ENCODE results near the gene SPO11. TPM values are rescaled to one million over a fixed set of nuclear protein-coding genes. Genes with fewer than 3 reads are reported as not detected.

SPO11 gene
- total and polyA plus RNA-seq, 2 of the 8 experiments (the other 6 are each of a cell fraction or from before 2014, with no cell fraction given) = not detected

- H2BK5ac ChIP-seq (ENCODE audit: low read depth, low read length) = no peak overlapping the region
- H3K56ac ChIP-seq (replicated peaks; ENCODE audit: insufficient read length, low read depth, low read length) = no peak overlapping the region
- H3K79me2 ChIP-seq (ENCODE audit: control insufficient read depth in 1 of 2, insufficient read depth in 2 of 2, low read length in 2 of 2) = no peaks in the 10 kb centered on the region
- ChIA-PET CTCF (ENCODE audit: partially characterized antibody) (interaction anchor here (0.6 to 1.7 kb wide), 2 partner anchors 12 to 859 kb away, joined by 4 read pairs; no protein-coding TSS in a partner anchor), POLR2A (ENCODE audit: partially characterized antibody) (interaction anchor here (1.0 to 3.0 kb wide), 3 partner anchors 13 to 24 kb away, joined by 3 to 11 read pairs (median 3); no protein-coding TSS in a partner anchor)
- WGBS, 2 experiments (ENCODE audit: extremely low coverage in 1 of 2, insufficient coverage in 1 of 2, insufficient read length in 1 of 2, insufficient replicate concordance in 2 of 2, low coverage in 1 of 2, low lambda C conversion rate in 2 of 2, missing lambda C conversion rate in 1 of 2) = 92% methylated on average over 10 of the region's 10 CpGs; no CpG with 5 or more reads in 1 of the 2 experiments
- no peak overlapping the region for H2BK15ac ChIP-seq (ENCODE audit: low read length)
- no peak overlapping the region for H3K4ac ChIP-seq (replicated peaks; ENCODE audit: insufficient read length, low read depth, low read length)
- H3K14ac ChIP-seq (ENCODE audit: insufficient read length) = no peak overlapping the region
- H4K5ac ChIP-seq (ENCODE audit: insufficient read length, low read depth, low read length) = no peak overlapping the region
- H3K18ac ChIP-seq (ENCODE audit: extremely low read depth, low read length) = no peak overlapping the region
- peaks cover 0 to 10% (median 3%) of the 10 kb centered on the region in 4 experiments; a peak in 3 of 7 replicates for H3K4me1 ChIP-seq (replicated peaks in 1 of 4; ENCODE audit: control insufficient read depth in 3 of 4, insufficient read depth in 4 of 4, low read length in 3 of 4)
- no peak for FAIRE-seq
- H2AK5ac ChIP-seq (ENCODE audit: low read depth, low read length) = no peak overlapping the region
- no peak overlapping the region for H2BK12ac ChIP-seq (ENCODE audit: low read depth, low read length)
- no peak overlapping the region for H3K27ac ChIP-seq (ENCODE audit: low read depth, low read length)
- peaks cover 2% of the 10 kb centered on the region in 2 experiments for H4K20me1 ChIP-seq (replicated peaks in 1 of 2; ENCODE audit: control insufficient read depth in 1 of 2, insufficient read depth in 2 of 2, low read length in 2 of 2)
- no peak for DNase-seq (ENCODE audit: low read depth in 1 of 2, low spot score in 2 of 2)
- H3K9ac ChIP-seq (replicated peaks in 1 of 4; ENCODE audit: extremely low read depth in 1 of 4, low read depth in 3 of 4, low read length in 3 of 4) = no peak overlapping the region
- H2BK20ac ChIP-seq (ENCODE audit: low read length) = no peak overlapping the region
- no peaks in the 10 kb centered on the region for H3K27me3 ChIP-seq (replicated peaks in 1 of 4; ENCODE audit: control insufficient read depth in 3 of 4, extremely low read depth in 1 of 4, insufficient read depth in 3 of 4, low read length in 3 of 4)
- peaks cover 16 to 59% (median 47%) of the 10 kb centered on the region in 4 experiments; a peak in 6 of 8 replicates for H3K36me3 ChIP-seq (ENCODE audit: control insufficient read depth in 2 of 4, insufficient read depth in 4 of 4, low read length in 3 of 4)
- H3K79me1 ChIP-seq (ENCODE audit: low read depth, low read length) = peaks cover 3% of the 10 kb centered on the region; the same call in 1 of the 2 replicates
- no peak for TF ChIP-seq RBBP5 (IDR thresholded peaks at IDR 0.05; ENCODE audit: borderline replicate concordance, low read depth, low read length)
- no peak for TF ChIP-seq SAP30 (IDR thresholded peaks at IDR 0.05; ENCODE audit: insufficient read depth, insufficient replicate concordance, low read length)
- no peak for TF ChIP-seq TCF12 (IDR thresholded peaks at IDR 0.05; ENCODE audit: low read depth, low read length)
- TF ChIP-seq HDAC6 (IDR thresholded peaks at IDR 0.05; ENCODE audit: low read depth, low read length) = no peak
- no peak for TF ChIP-seq ZNF274 (IDR thresholded peaks at IDR 0.05; ENCODE audit: borderline replicate concordance, extremely low read depth, low read length)
- TF ChIP-seq KDM1A (IDR thresholded peaks at IDR 0.05; ENCODE audit: borderline replicate concordance, low read length) = no peak
- no peaks in the 10 kb centered on the region for H3K9me3 ChIP-seq (ENCODE audit: insufficient read depth in 2 of 2, low read depth in 1 of 2, low read length in 1 of 2)
- H4K91ac ChIP-seq (replicated peaks; ENCODE audit: insufficient read length, low read length) = no peak overlapping the region
- H3K4me3 ChIP-seq (ENCODE audit: extremely low read depth in 1 of 4, insufficient read depth in 2 of 4, low read depth in 3 of 4, low read length in 4 of 4) = no peak overlapping the region
- H3K23me2 ChIP-seq (ENCODE audit: low read depth, low read length) = no peaks in the 10 kb centered on the region
- no peak overlapping the region for H4K8ac ChIP-seq (ENCODE audit: extremely low read depth, insufficient read depth, low read length)
- H3K4me2 ChIP-seq (ENCODE audit: insufficient read depth in 1 of 2, low read depth in 2 of 2, low read length in 2 of 2) = no peak overlapping the region
- no peak overlapping the region for H3K23ac ChIP-seq (ENCODE audit: insufficient read length)
- no peak overlapping the region for H2BK120ac ChIP-seq (replicated peaks; ENCODE audit: low read depth, low read length)
- H2AFZ ChIP-seq (ENCODE audit: low read length) = no peak overlapping the region
These were observed 46.1 kb downstream of the SPO11 start for GRCh38 chr20:57375652-57376230.

Measured in H1 (cell line).